Mesothelial cell of epicardium (in vitro differentiated cells): ENCODE measurements around the gene ELOVL7. TPM values are rescaled to one million over a fixed set of nuclear protein-coding genes. Genes with fewer than 3 reads are reported as not detected.

Source experiments
- DNase-seq, 2 experiments: peaks; one replicate each; pipeline ENCODE4 v3.0.0; 2021; ENCODE audit warnings: low spot score in 2 of 2; ENCODE audit not compliant: unreplicated experiment in 2 of 2
- H3K27ac Mint-ChIP-seq: 2 replicates; pipeline ENCODE4 v1.8.0; 2021; ENCODE audit warnings: mixed read lengths
- H3K27me3 Mint-ChIP-seq: 2 replicates; pipeline ENCODE4 v1.8.0; 2021; ENCODE audit warnings: low read depth, mixed read lengths
- H3K36me3 Mint-ChIP-seq: 2 replicates; pipeline ENCODE4 v1.8.0; 2021; ENCODE audit warnings: mixed read lengths
- H3K4me1 Mint-ChIP-seq: 2 replicates; pipeline ENCODE4 v1.8.0; 2021; ENCODE audit warnings: mixed read lengths
- H3K4me3 Mint-ChIP-seq: 2 replicates; pipeline ENCODE4 v1.8.0; 2021; ENCODE audit warnings: mild to moderate bottlenecking, moderate library complexity, mixed read lengths
- H3K9me3 Mint-ChIP-seq: 2 replicates; pipeline ENCODE4 v1.8.0; 2021; ENCODE audit warnings: mixed read lengths
- CTCF ChIP-seq: fragments of 200-600 bp; sonication (generic); IDR thresholded peaks from one replicate; pipeline ENCODE4 v1.5.0; 2021; ENCODE audit warnings: antibody characterized with exemption; ENCODE audit not compliant: unreplicated experiment
- total RNA-seq: library from RNA; stranded (reverse); gene quantifications from 3 replicates; pipeline ENCODE4 v1.2.1, GENCODE V29; 2021

The ELOVL7 gene
- total RNA-seq, 1 donor from 2014 or later, result 9.2 TPM

- Mint-ChIP-seq H3K9me3 (peaks cover 7% of the 10 kb centered on the region), H3K27ac (no peak overlapping the region), H3K4me1 (no peaks in the 10 kb centered on the region), H3K4me3 (no peak overlapping the region), H3K36me3 (peaks cover 7% of the 10 kb centered on the region), H3K27me3 (no peaks in the 10 kb centered on the region)
- TF ChIP-seq CTCF, result no peak
- no peak for DNase-seq
These were observed 81.0 kb downstream of the ELOVL7 start for GRCh38 chr5:60763061-60763460.

- peaks cover 3% of the 10 kb centered on the region for H3K36me3 Mint-ChIP-seq
- no peaks in the 10 kb centered on the region for H3K27me3 Mint-ChIP-seq
- no peak overlapping the region for H3K27ac Mint-ChIP-seq
- H3K4me1 Mint-ChIP-seq, result no peaks in the 10 kb centered on the region
- no peaks in the 10 kb centered on the region for H3K9me3 Mint-ChIP-seq
- DNase-seq, result no peak
- no peak overlapping the region for H3K4me3 Mint-ChIP-seq
- no peak for TF ChIP-seq CTCF
These were observed 89.6 kb downstream of the ELOVL7 start for GRCh38 chr5:60754495-60754894.

- Mint-ChIP-seq H3K36me3 (peaks cover 9% of the 10 kb centered on the region), H3K4me3 (no peak overlapping the region), H3K27me3 (no peaks in the 10 kb centered on the region), H3K27ac (no peak overlapping the region), H3K9me3 (peaks cover 17% of the 10 kb centered on the region), H3K4me1 (no peaks in the 10 kb centered on the region)
- DNase-seq, result no peak
- no peak for TF ChIP-seq CTCF
These were observed 99.4 kb downstream of the ELOVL7 start for GRCh38 chr5:60744682-60745081.

GRCh38 chr5:60743511-60744314 lies 100.4 kb downstream of the ELOVL7 start:
- Mint-ChIP-seq H3K4me3 (no peak overlapping the region), H3K27ac (no peak overlapping the region), H3K27me3 (no peaks in the 10 kb centered on the region), H3K36me3 (peaks cover 9% of the 10 kb centered on the region), H3K9me3 (peaks cover 20% of the 10 kb centered on the region), H3K4me1 (no peaks in the 10 kb centered on the region)
- no peak for TF ChIP-seq CTCF
- DNase-seq, result no peak

- no peak for DNase-seq
- peaks cover 9% of the 10 kb centered on the region for H3K36me3 Mint-ChIP-seq
These were observed 103.7 kb downstream of the ELOVL7 start for GRCh38 chr5:60740322-60740721.

More at GRCh38 chr5:60740322-60740721, 103.7 kb downstream of the ELOVL7 start:
- no peak for TF ChIP-seq CTCF
- Mint-ChIP-seq H3K4me1 (no peaks in the 10 kb centered on the region), H3K27me3 (no peaks in the 10 kb centered on the region), H3K27ac (no peak overlapping the region), H3K9me3 (peaks cover 27% of the 10 kb centered on the region), H3K4me3 (no peak overlapping the region)
